Activated T-cell treated with anti-CD3 and anti-CD28 coated beads, Interleukin-2, amount 50 U/mL, for 72 hours (primary cell): ENCODE results near the gene RPL39L. TPM values are rescaled to one million over a fixed set of nuclear protein-coding genes. Genes with fewer than 3 reads are reported as not detected.
A peak's percentile ranks its signal among the peaks of the same experiment; 100 is the strongest.

Experiments used
- ATAC-seq, 2 donors: fragments of 150-1000 bp; cut with Tn5 transposase; replicated peaks in 1 of 2; 2 replicates each; pipeline ENCODE4 v1.10.0; 2021; ENCODE audit warnings: moderate library complexity in 2 of 2, mild to moderate bottlenecking in 1 of 2
- DNase-seq, 2 donors: peaks; one replicate each; pipeline ENCODE4 v3.0.0; 2021 to 2022; ENCODE audit warnings: mixed read lengths in 1 of 2
- H3K27ac Mint-ChIP-seq: one replicate; pipeline ENCODE4 v1.8.0; 2022; ENCODE audit warnings: mild to moderate bottlenecking, moderate library complexity, mixed read lengths
- H3K27me3 Mint-ChIP-seq: one replicate; pipeline ENCODE4 v1.8.0; 2022; ENCODE audit warnings: low read depth, mixed read lengths
- H3K36me3 Mint-ChIP-seq, 2 donors: one replicate each; pipeline ENCODE4 v1.8.0; 2022; ENCODE audit warnings: mixed read lengths in 2 of 2, mild to moderate bottlenecking in 1 of 2; ENCODE audit not compliant: insufficient read depth in 2 of 2
- H3K4me1 Mint-ChIP-seq: one replicate; pipeline ENCODE4 v1.8.0; 2022; ENCODE audit warnings: low read depth, mixed read lengths
- H3K4me3 Mint-ChIP-seq, 2 donors: one replicate each; pipeline ENCODE4 v1.8.0; 2022; ENCODE audit warnings: mild to moderate bottlenecking in 2 of 2, mixed read lengths in 2 of 2, moderate library complexity in 2 of 2
- H3K9me3 Mint-ChIP-seq, 2 donors: one replicate each; pipeline ENCODE4 v1.8.0; 2022; ENCODE audit warnings: mixed read lengths in 2 of 2
- total RNA-seq, 2 donors: library from RNA; stranded (reverse); gene quantifications; one replicate each; pipeline ENCODE4 v1.2.3, GENCODE V29; 2022

Gene RPL39L
- total RNA-seq, 2 donors from 2014 or later, result 32.0 to 35.9 TPM

DNA sequence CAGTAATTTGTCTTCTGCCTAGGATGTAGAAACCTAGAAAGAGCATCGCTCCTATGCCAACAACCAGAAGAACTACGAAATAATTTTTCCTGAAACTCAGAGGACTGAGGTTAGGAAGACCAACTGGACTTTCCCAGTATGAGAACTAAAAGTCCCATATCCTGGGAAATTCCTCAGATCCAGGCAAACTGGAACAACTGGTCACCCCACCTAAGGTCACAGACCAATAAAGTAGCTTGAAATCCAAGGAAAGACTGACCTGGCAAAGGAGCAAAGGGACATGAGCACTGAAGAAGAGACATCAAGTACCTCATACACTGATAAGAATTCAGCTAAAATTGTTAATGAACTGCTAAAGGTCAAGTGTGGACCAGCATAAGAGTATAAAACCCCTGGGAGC lies 6.6 kb downstream of the RPL39L start:
- Mint-ChIP-seq H3K27me3 (no peaks in the 10 kb centered on the region), H3K9me3 (peaks cover 15 to 17% of the 10 kb centered on the region in 2 donors), H3K36me3 (peaks cover 27 to 31% of the 10 kb centered on the region in 2 donors), H3K27ac (no peak overlapping the region), H3K4me3 (no peak overlapping the region), H3K4me1 (peaks cover 58% of the 10 kb centered on the region)
- ATAC-seq, result no peak
- DNase-seq, result no peak

DNA sequence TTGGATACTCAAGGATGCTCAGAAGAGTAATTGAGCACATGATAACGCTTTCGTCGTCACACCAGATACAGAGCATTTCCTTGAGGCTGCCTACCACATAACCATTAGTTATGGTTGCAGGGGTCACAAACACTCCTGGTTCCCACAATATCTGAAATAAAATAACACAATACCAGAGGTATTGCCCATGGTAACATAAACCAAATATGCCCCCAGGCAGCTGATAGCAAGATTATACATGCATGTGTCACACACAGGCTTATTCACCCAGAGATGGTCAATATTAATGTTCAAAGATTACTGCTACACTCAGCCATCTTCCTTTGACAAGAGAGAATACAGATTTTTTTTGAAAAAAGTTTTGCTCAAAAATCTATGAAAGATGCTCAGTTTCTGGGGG lies 7.3 kb downstream of the RPL39L start:
- peaks cover 52% of the 10 kb centered on the region for H3K4me1 Mint-ChIP-seq

GRCh38 chr3:187130346-187131066 lies 8.8 kb downstream of the RPL39L start:
- peak; percentile 40 to 48 for DNase-seq
- peak; percentile 97 for ATAC-seq
- Mint-ChIP-seq H3K4me3 (peak overlapping the region; percentile 60 to 83), H3K4me1 (peaks cover 39% of the 10 kb centered on the region), H3K27me3 (no peaks in the 10 kb centered on the region), H3K36me3 (peaks cover 27 to 31% of the 10 kb centered on the region in 2 donors), H3K27ac (peak overlapping the region; percentile 97), H3K9me3 (peaks cover 11 to 15% of the 10 kb centered on the region in 2 donors)

More for the DNA sequence above, 7.3 kb downstream of the RPL39L start:
- H3K27ac Mint-ChIP-seq, result no peak overlapping the region
- no peaks in the 10 kb centered on the region for H3K27me3 Mint-ChIP-seq
- no peak overlapping the region for H3K4me3 Mint-ChIP-seq
- DNase-seq, result no peak
- no peak for ATAC-seq
- H3K9me3 Mint-ChIP-seq, result peaks cover 15 to 17% of the 10 kb centered on the region in 2 donors
- H3K36me3 Mint-ChIP-seq, result peaks cover 30 to 31% of the 10 kb centered on the region in 2 donors

DNA sequence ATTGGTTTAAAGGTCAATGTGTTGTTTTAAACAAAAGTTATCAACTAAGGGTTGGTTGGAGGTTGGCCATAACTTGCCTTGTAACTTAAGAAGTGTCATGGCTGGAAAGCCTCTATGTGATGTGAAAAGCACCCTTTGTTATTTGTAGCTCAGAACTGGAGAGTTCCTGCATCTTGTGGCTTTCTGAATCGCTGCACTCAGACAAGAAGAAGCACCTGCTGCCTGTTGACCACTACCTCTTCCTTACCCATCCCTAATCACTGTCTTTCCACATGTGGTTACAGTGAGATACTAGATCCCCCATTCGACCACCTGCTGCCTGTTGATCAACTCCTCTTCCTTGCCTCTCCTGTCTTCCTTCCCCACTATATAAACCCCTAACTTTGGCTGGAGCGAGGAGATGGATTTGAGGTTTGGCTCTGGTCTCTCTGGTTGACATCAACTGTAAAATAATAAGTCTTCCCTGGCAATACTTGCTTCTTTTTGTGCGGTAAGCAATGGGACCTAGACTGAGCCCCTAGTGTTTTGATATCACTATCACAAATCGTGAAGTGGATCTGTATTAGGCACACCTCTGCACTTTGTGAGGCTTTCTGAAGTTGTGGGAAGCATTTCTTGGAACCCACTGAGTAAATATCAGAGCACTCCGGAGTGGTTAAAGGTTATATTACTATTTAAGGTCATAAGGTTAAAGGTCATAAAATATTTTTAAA lies 13.8 kb downstream of the RPL39L start:
- DNase-seq, result no peak
- no peak overlapping the region for H3K27ac Mint-ChIP-seq
- H3K4me1 Mint-ChIP-seq, result peaks cover 16% of the 10 kb centered on the region
- H3K4me3 Mint-ChIP-seq, result no peak overlapping the region
- no peak for ATAC-seq
- peaks cover 6 to 10% of the 10 kb centered on the region in 2 donors for H3K9me3 Mint-ChIP-seq
- peaks cover 14 to 24% of the 10 kb centered on the region in 2 donors for H3K36me3 Mint-ChIP-seq
- no peaks in the 10 kb centered on the region for H3K27me3 Mint-ChIP-seq

GRCh38 chr3:187122261-187122660 lies 17.0 kb downstream of the RPL39L start:
- ATAC-seq (no peak), DNase-seq (no peak)
- H3K9me3 Mint-ChIP-seq, result no peaks in the 10 kb centered on the region
- H3K27me3 Mint-ChIP-seq, result no peaks in the 10 kb centered on the region
- H3K27ac Mint-ChIP-seq, result no peak overlapping the region
- H3K4me1 Mint-ChIP-seq, result no peaks in the 10 kb centered on the region
- no peak overlapping the region for H3K4me3 Mint-ChIP-seq
- peaks cover 3 to 7% of the 10 kb centered on the region in 2 donors for H3K36me3 Mint-ChIP-seq

GRCh38 chr3:187120326-187120725 lies 19.0 kb downstream of the RPL39L start:
- no peak overlapping the region for H3K27ac Mint-ChIP-seq
- peaks cover 0 to 2% of the 10 kb centered on the region in 2 donors for H3K36me3 Mint-ChIP-seq
- H3K27me3 Mint-ChIP-seq, result no peaks in the 10 kb centered on the region
- no peaks in the 10 kb centered on the region for H3K9me3 Mint-ChIP-seq
- no peak overlapping the region for H3K4me3 Mint-ChIP-seq
- DNase-seq (no peak), ATAC-seq (no peak)
- no peaks in the 10 kb centered on the region for H3K4me1 Mint-ChIP-seq

DNA sequence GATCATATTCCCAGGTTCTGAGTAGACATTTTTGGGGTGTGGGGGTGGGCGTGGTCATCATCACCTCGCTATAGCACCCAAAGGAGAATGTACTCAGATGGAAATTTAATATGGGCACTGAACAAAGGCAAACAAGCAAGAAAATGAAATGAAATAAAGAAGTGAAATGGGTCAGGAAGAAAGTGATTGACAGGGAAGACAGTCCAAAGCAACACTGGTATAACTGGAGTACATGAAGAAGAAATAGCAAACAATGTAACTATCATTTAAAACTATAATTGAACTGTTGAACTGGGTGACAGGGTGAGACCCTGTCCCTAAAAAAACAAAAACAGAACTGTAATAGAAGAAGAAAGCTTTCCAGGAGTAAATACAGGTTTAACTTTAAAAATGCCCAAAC lies 24.8 kb downstream of the RPL39L start:
- DNase-seq (no peak), ATAC-seq (no peak)
- Mint-ChIP-seq H3K4me1 (peaks cover 16% of the 10 kb centered on the region), H3K9me3 (no peaks in the 10 kb centered on the region), H3K27me3 (no peaks in the 10 kb centered on the region), H3K36me3 (no peaks in the 10 kb centered on the region), H3K4me3 (no peak overlapping the region), H3K27ac (no peak overlapping the region)

DNA sequence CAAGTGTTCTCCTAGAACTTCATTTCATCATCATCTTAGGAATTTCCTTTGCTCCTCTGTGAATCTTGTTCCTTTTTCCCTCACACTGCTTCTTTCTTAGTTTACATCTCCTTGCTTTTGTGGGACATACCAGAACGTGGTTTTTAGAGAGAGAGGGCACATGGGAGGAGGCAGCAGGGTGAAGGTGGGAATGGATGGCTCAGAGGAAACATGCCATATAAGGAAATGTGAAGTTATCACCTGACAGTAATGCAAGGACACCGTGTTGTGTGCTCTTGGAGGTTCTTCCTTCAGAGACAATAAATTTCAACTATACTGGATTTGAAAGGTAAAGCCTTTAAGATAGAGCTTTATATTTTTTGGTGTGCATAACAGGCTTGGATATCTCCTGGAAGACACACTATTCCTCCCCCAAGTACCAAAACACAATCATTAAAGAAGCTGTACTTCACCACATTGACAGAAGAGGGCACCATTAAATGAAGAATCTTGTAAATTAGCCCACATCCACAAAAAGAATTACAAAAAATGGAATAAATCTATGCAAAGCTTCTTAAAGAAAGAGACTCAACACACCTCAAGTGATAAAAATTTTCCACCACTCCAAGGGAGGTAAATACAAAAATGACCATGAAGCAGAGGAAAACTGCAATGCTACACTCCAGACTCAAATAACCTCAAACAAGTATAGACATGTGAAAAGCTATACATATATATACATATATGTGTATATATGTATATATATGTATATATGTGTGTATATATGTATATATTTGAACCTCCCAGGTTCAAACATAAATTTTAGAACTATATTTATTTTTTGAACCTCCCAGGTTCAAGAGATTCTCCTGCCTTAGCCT lies 26.1 kb downstream of the RPL39L start:
- Mint-ChIP-seq H3K4me1 (peaks cover 16% of the 10 kb centered on the region), H3K27me3 (no peaks in the 10 kb centered on the region), H3K4me3 (peak overlapping the region in 1 of 2 donors; percentile 13), H3K36me3 (no peaks in the 10 kb centered on the region), H3K27ac (peak overlapping the region; percentile 84), H3K9me3 (no peaks in the 10 kb centered on the region)
- no peak for DNase-seq
- no peak for ATAC-seq

- ATAC-seq (no peak), DNase-seq (no peak)
- H3K36me3 Mint-ChIP-seq, result no peaks in the 10 kb centered on the region
- no peaks in the 10 kb centered on the region for H3K27me3 Mint-ChIP-seq
- H3K4me3 Mint-ChIP-seq, result no peak overlapping the region
- H3K27ac Mint-ChIP-seq, result no peak overlapping the region
- H3K9me3 Mint-ChIP-seq, result no peaks in the 10 kb centered on the region
- H3K4me1 Mint-ChIP-seq, result peaks cover 16% of the 10 kb centered on the region
Observed at GRCh38 chr3:187110156-187110555, 29.1 kb downstream of the RPL39L start.

GRCh38 chr3:187107989-187108388 lies 31.3 kb downstream of the RPL39L start:
- ATAC-seq, result no peak
- Mint-ChIP-seq H3K27ac (no peak overlapping the region), H3K4me1 (peaks cover 15% of the 10 kb centered on the region), H3K4me3 (no peak overlapping the region), H3K36me3 (no peaks in the 10 kb centered on the region), H3K9me3 (no peaks in the 10 kb centered on the region), H3K27me3 (no peaks in the 10 kb centered on the region)
- DNase-seq, result no peak

GRCh38 chr3:187105700-187106099 lies 33.6 kb downstream of the RPL39L start:
- Mint-ChIP-seq H3K4me1 (peaks cover 25% of the 10 kb centered on the region), H3K27me3 (no peaks in the 10 kb centered on the region), H3K36me3 (no peaks in the 10 kb centered on the region), H3K9me3 (no peaks in the 10 kb centered on the region), H3K27ac (peak overlapping the region; percentile 15), H3K4me3 (no peak overlapping the region)
- DNase-seq (no peak), ATAC-seq (no peak)

- Mint-ChIP-seq H3K27ac (no peak overlapping the region), H3K4me3 (no peak overlapping the region), H3K4me1 (peaks cover 21% of the 10 kb centered on the region), H3K9me3 (no peaks in the 10 kb centered on the region), H3K27me3 (no peaks in the 10 kb centered on the region), H3K36me3 (no peaks in the 10 kb centered on the region)
- ATAC-seq, result peak in 1 of 2 donors; percentile 71
- peak in 1 of 2 donors; percentile 30 for DNase-seq
Observed at GRCh38 chr3:187104933-187105332, 34.4 kb downstream of the RPL39L start.

DNA sequence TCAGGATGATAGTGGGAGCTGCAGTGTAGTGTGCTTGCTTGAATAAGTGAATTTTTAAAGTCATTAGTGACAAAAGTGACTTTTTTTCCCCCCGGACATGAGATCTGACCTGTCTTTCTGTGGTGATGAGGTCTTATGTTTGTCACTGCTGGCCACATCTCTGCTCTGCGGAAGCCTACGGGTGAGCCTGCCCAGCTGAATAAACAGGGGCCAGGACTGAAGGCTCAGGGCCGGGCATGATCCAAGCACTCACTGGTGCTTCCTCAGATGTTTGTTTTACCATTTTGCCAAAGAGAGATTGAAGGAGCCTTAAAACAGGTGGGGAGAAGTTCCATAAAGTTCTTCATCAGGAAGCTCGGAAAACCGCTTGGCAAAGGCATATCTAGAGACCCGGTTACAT lies 35.0 kb downstream of the RPL39L start:
- Mint-ChIP-seq H3K4me1 (peaks cover 20% of the 10 kb centered on the region), H3K36me3 (no peaks in the 10 kb centered on the region), H3K9me3 (peaks cover 0 to 2% of the 10 kb centered on the region in 2 donors), H3K27ac (peak overlapping the region; percentile 10), H3K27me3 (no peaks in the 10 kb centered on the region), H3K4me3 (no peak overlapping the region)
- ATAC-seq (no peak), DNase-seq (no peak)
